GOT3 (cell line): Measurements from ENCODE around the gene ACO1.

Source experiments
- DNase-seq: peaks from one replicate; lab custom pipeline; 2025; ENCODE audit warnings: mixed read lengths; lab: John Stamatoyannopoulos, UW

Gene ACO1

DNA sequence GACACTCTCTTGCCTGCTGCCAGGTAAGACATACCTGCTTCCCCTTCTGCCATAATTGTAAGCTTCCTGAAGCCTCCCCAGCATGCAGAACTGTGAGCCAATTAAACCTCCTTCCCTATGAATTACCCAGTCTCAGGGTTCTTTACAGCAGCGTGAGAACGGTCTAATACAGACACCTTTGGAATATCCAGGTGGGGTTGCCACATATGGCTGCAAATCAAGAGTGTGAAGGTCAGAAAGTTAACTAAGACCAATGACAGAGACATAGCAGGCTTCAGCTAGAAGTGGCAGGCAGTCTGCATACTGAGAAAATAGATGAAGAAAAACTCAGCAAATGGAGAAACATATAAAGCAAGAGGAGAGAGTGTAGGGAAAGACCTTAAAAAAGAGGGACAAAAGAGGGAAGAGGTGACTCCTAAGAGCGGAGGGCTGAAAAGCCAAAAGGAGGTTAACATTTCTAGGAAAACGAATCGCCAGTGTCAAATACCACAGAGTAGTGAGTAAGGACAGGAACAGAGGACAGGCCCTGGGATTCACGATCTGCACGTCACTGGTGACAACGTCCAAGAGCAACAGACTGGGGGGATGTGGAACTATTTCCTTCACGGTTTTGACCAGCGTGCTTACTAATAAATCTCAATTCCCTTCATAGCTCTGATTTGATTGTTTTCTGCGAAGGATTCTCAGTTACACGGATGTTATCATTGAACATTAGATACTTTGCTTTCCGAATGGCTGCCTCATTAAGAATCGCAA lies 1.7 kb upstream of the ACO1 start:
- no peak for DNase-seq

DNA sequence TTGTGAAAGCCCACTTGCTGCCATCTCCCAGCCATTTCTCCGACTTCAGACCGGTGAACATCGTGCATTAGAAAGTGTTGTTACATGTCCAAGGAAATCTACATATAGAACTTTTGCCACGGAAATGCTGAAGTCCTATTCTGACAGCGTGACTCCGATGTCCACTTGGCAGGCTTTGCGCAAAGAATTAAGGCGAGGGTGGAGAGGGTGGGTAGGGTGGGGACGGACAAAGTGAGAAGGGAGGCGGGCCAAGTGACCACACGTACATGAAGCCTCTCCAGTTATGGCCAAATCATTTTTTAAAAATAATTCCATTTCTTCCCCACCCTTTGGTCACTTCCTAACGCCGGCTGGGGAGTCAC lies 460 bp upstream of the ACO1 start:
- no peak for DNase-seq

DNA sequence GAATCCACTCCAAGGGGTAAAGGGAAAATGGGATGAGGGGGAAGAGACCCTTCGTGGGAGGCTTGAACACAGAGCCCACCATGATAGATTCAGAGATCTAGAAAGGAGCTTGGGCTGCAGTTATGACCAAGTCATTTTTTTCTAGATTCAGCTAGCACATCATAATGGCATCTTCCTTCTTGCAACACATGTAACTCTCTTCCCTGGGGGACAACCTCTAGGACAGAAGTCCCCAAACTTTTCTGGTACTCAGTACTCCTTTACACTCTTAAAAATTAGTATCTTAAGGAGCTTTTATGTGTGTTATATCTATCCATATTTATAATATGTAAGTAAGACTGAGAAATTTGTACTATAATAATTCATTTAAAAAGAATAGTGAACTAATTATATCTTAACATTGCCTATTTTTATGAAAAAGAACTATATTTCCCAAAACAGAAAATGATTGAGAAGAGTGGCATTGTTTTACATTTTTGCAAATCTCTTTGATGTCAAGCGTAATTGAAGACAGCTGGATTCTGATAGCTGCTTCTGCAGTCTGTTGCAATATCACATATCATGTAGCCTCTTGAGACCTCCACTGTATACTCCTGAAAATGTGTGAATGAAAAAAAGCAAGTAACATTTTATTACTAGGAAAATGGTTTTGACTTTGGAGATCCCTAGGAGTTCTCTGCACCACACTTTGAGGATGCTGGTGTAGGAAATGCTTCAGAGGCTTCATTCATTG lies 875 bp downstream of the ACO1 start:
- no peak for DNase-seq

DNA sequence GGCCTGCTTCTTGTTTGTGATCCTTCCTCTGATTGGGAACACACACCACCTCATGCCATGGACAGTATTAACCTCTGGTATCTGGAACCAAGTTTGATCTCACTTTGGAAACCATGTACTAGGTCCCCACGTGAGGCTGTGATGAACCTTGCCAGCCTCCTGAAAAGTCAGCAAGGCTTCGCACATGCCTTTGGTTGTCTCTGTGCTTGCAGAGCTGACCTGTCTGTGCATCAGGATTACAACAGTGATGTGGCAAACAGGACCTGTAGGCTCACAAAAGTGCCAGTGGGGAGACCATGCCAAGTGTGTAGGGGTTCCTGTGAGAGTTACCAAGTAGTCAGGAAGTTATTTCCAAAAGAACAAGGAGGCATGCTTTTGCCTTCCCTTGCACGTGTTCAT lies 1.4 kb downstream of the ACO1 start:
- no peak for DNase-seq

DNA sequence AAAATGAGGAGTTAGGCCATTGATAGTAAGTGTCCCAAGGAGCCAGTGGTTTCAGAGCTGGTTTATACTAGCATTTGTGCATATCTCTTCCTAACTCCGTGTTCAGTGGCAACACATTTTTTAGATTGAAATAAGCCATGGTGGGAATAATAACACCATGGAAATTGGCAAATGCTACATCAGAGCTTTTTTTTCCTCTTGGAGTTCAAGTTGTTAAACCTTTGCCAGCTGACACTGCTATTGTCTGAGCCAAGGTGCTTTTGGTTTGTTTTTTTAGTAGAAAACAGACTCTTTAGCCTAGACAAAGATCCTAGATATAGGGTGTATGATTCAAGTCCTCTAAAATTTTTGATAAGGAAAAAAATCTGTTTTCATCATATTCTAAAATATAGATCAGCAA lies 2.8 kb downstream of the ACO1 start:
- DNase-seq: no peak

DNA sequence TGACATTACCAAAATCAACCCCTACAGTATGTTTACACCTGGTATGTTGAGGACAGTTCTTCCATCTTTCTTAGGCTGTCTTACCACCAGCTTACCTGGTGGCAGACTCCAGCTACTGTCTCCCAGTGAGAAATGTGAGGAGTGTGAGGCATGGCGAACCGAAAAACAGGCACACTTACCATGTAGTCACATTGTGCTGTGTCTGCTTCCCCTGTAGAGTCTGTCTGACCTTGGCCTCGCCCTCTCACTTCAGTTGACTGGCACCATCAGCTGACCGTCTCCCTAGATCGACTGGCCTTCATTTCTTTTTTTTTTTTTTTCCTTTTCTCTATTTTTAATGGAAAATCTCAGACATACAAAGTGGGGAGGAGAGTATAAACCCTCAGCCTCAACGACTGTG lies 4.9 kb downstream of the ACO1 start:
- no peak for DNase-seq

DNA sequence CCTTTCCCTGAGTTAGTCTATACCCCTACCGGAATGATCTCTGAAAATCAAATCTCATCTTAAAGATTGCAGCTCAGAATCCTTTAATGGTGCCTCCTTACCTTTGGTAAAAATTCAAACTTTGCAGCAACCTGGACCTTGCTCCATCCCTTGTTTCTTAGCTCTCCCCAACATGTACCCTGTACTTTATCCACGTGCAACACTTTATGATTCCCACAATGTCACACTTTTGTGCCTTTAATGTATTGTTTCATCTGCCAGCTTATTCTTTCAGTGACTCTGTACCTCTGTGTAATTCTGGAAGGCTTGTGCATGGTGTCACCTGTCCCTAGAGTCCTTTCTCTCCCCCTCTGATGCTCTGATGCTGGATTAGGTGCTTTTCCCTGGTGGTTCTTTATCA lies 9.5 kb downstream of the ACO1 start:
- DNase-seq: no peak

DNA sequence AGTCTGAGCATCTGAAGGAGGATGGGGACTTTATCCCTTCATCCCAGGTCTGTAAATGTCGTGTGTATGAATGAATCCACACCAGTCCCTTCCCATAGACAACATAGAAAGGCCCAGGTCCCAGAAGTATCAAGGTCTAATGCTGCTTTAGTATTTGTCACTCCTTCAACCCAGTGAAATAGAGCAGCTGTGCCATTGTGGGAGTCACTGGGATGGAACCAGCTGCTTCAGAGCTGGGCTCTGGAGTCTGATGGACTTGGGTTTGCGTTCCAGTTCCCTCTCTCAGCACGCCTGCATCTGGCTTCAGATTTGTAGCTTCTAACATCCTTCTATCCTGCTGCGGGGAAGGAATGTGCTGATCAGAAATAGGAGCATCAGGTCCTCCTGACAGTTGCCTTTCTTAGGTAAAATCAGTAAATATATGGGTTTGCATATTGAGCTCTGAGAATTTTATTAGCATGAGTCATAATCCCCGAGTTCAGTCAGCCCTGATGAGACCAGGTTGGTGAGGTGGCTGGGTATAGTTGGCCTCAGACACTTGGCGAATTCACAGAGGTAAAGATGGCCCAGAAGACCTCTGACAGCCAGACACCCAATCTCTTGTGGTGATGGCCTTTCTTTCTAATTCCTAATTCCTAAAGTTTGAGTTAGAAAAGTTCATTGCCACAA lies 10.1 kb downstream of the ACO1 start:
- no peak for DNase-seq

DNA sequence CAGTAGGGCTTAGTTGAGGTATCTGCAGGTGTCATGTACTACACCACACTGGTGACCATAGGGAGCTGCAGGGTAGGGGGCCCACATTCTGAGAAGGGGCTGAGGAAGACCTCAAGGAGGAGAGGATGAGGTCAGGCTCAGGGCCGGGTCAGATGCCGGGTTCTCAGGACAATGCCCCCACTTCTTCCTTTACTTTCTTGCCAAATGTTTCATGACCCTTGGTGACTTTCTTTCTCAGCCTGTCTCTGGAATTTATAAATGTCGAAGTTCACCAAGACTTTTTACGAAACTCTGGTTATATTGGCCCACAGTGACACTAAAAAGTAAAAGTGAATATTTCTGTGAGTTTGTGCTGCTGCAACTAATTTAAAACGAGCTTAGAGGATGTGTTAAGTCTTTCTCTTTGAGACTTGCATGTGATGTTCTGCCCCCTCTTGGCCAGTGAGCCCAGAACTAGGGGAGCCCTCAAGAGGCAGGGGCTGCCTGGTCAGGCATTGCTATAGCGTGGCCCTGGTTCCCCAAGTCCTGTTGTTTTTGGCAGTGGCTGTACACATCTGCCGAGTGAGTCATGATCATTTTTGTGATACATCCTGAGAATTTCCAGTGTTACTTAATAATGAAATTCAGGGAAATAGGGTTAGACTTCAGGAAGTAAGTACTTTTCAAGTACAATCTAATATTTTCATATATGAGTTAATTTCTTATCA lies 11.2 kb downstream of the ACO1 start:
- no peak for DNase-seq

DNA sequence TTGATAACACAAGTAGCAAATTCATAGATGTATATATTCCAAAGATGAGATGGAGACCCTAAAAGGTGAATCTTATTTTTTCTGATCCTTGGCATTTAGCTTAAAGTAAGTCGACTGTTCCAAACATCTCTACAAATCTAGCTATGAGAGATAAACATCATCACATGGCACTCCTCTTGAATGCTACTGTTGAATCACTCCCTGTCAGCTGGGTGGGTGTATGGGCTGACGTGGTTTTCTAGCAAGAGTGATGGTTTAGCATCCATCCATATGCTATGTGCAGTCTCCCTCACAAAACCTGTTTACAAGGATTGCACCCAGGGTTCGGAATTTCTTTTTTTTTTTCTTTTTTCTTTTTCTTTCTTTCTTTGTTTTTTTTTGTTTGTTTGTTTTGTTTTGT lies 13.8 kb downstream of the ACO1 start:
- no peak for DNase-seq

DNA sequence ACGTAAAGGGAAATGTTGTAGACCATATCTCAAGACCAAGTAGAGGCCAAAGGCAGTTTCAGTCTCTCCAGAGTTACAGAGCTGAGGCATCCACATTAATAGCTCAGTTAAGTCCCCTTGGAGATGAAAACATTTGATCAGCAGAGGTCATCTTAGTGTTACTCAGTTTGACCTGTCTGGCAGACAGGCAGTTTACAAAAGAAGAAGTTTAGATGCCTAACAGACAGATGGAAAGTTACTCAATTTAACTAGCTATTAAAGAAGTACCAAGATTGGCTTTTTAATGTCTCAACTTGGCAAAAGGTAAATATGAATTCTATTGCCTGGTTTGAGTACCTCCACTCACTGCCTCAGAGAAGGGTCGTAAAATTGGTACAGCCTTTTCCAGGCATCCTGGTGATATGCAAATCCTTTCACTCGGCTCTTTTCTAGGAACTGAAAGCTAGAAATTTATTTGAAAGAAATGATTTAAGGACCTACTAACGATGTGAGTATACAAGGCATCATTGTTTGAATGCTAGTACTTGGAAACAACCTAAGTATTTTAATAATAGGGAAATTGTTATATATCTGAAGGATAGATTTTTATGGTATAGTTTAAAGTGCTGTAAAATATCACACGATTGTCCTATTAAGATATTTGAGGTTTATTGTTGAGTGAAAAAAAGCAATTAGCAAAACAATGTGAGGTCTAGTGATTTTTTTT lies 14.8 kb downstream of the ACO1 start:
- DNase-seq: no peak

DNA sequence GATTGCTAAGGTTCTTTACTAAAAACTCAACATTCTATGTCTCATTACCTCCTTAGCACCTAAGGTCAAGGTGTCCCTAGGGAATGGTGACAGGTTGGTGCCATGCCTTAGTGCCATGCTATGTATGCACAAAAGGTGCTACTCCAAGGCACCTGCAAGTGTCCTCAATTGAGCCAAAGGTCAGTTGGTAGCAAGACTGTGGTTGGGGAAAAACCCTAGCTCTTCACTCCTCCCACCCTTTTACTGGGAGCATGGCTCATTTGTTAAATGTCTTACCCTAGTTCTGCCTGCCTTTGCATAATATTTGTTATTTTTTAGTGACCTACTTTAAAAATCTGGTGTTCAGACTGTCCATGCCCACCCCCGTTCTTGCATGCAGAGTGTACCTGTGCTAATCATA lies 17.0 kb downstream of the ACO1 start:
- DNase-seq: no peak

DNA sequence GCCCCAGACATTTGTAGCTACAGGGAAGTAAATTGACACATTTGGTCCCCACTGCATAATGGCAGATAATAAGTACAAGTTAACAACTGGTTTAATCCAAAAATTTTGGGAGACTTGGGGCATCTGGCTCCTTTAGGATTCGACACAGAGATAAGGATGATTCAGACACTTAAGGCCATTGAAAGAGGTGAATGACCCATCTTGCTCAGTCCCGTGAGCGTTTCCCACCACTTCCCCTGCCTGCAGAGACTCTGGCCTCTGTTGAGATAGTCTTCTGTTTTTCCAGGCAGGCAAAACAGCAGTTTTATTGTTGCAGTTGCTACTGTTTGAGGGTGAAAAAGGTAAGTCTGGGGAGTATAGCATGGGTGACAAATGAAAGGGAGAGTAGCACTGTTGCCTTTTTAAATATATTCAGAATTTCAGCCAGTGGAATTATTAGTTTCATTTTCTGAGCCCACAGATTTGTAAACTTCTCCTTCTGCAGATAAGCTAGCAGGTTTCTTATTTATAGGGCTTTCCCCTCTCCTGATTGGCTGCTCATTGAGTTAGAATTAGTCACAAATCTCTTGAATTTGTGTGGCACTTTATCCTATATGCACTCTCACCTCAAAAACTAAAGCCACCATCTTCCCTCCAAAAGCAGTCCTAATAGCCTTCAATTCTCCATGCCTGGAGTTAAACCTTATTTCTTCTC lies 19.3 kb downstream of the ACO1 start:
- DNase-seq: no peak

DNA sequence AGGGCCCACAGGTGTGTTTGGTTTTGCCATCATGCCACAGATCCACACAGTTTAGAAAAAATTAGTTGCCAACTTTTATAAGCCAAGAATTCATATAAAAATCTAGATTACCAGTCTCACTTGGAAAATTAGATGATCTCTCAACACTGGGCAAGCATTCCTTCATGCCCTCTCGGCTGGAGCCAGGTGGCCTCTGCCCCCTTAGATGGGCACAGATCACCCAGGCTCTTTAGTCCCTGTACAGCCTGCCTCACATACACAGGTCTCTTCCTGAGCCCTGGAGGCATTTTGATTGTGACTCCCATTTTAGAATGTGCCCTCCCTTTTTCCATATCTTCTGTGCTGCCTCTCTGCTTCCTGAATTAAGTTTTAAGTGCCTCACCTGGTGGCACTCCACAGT lies 20.0 kb downstream of the ACO1 start:
- DNase-seq: no peak

DNA sequence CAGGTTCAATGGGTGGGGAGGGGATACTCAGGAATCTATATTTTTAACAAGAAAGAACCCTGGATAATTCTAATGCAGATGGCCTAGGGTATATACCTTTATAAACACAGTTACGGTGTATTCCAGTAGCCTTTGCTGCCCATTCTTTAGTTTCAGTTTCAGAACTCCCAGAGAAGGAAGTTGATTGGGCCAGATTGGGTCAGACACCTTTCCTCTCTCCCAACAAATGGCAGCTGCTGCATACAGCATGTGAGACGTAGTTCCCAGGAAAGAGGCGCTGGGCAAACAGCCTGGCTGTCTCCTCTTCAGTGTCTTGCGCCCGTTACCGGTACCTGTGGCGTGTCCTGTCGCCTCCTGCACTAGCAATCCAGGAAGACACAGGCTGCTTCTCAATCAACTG lies 20.4 kb downstream of the ACO1 start:
- DNase-seq: no peak

DNA sequence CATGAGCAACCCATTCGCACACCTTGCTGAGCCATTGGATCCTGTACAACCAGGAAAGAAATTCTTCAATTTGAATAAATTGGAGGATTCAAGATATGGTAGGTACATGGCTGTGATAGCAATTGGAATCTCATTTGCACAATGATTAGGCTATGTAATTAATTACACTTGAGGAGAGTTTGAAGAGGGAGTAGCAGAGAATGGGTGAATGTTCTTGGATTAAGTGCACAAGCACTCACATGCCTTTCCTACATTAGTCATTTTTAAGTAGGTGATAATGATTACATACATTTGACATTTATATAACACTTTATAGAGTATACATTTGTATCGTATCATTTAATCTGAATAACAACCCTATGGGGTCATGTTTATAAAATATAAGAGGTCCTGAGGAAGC lies 21.1 kb downstream of the ACO1 start:
- no peak for DNase-seq

DNA sequence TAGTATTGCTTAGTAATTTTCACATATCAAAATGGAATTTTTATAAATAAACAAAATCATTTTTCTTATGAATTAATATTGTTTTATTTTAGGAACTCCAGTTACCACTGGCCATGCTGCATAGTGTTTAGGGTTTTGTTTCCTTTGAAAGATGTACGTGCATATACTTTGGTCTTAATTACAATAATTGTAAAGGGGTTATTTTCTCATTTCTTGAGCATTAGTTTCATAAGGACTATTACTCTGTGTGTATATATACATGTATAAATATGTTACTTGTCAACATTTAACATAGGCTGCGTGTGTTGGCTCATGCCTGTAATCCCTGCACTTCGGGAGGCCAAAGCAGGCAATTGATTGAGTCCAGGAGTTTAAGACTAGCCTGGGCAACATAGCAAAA lies 21.6 kb downstream of the ACO1 start:
- DNase-seq: no peak

DNA sequence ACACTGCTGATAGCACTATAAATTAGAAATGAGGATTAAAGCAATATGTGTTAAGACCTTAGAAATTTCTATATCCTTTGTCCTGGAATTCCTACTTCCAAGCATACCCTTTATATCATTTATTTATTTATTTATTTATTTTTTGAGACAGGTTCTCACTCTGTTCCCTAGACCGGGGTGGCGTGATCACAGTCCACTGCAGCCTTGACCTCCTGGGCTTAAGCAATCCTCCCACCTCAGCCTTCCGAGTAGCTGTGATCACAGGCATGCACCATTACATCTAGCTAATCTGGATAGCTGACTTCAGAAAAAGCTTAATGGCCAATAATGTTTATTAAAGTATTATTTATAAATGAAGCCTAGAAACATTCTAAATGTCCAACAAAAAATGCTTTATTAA lies 27.3 kb downstream of the ACO1 start:
- DNase-seq: no peak

DNA sequence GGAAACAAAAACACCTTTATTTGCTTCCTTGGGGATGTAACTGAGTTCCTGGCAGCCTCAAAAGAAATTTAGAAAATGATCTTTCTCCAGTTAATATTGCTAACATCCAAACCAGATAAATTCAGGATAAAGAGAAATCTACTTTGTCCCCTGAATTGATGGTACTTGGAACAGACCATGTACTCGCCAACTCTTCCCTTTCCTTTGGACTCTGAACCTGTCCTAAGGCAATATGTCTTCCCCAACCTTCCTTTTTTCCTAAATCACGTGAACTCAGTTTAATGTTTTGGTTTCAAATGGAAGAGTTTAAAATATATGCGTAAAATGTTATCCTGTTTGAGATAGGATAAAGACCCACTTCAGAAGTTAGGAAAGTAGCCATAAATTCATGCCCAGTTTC lies 28.0 kb downstream of the ACO1 start:
- DNase-seq: no peak

DNA sequence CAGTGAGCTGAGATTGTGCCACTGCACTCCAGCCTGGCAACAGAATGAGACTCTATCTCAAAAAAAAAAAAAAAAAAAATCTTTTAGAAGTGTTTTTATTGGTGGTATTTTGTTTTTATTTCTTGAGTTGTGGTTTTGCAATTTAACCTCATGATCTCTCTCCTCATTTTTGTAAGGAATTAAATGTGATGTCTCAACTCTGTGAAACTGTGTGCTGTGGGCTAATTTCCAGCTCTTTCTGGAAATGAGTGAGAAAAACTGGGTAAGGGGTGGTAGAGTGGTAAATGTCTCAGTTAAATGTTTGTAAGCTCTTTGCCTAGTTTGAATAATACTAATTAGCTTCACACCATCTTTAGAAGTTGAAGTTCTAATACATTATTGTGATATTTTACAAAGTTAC lies 29.0 kb downstream of the ACO1 start:
- DNase-seq: no peak

DNA sequence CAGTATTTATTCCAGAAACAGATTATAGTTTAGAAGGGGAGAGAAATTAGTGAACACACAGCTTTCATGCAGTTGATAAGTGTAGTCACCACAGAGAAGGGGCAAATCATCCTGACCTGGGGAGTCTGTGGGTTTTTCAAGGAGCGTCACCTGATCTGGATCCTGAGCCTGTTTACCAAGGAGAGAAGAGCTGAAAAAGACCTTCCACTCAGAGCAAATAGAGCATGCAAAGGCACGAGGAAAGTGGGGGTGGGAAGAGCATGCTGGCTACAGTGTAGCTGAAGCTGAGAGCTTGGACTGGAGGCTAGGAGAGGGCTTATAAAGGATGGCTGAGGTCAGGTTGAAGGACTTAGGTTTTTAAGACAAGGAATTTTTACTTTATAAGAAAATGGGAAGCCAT lies 30.4 kb downstream of the ACO1 start:
- no peak for DNase-seq

DNA sequence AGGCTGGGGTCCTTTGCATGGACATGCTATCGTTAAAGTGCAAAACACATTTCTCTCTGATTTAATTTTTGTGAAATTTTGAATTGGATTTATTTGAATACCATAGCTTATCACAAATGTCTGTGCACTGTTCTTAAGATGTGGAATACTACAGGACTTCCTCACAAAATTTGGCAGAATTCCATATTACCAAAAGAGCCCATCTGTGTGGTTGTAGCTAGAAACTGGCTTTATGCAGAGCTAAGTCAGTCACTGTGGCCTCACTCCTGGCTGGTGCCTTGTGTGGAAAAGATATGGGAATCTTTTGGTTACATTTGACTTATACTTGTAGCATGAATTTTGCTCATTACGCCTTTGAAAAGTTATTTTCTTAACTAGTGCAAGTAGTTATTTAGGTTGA lies 35.5 kb downstream of the ACO1 start:
- no peak for DNase-seq
